Type B pancreatic cell (in vitro differentiated cells): ENCODE results near the gene FAM180A. TPM values are rescaled to one million over a fixed set of nuclear protein-coding genes. Genes with fewer than 3 reads are reported as not detected.

ENCODE experiments used
- DNase-seq: peaks from one replicate; pipeline ENCODE4 v3.0.0; 2021; ENCODE audit warnings: mixed read lengths; ENCODE audit not compliant: unreplicated experiment; ENCODE audit errors: extremely low spot score
- H3K27ac Mint-ChIP-seq: 2 replicates; pipeline ENCODE4 v1.8.0; 2021; ENCODE audit warnings: mild to moderate bottlenecking, mixed read lengths
- H3K27me3 Mint-ChIP-seq: 2 replicates; pipeline ENCODE4 v1.8.0; 2021; ENCODE audit warnings: mixed read lengths
- H3K36me3 Mint-ChIP-seq: 2 replicates; pipeline ENCODE4 v1.8.0; 2021; ENCODE audit warnings: mixed read lengths
- H3K4me1 Mint-ChIP-seq: one replicate; pipeline ENCODE4 v1.8.0; 2021; ENCODE audit warnings: mixed read lengths; ENCODE audit not compliant: unreplicated experiment
- H3K4me3 Mint-ChIP-seq: 2 replicates; pipeline ENCODE4 v1.8.0; 2021; ENCODE audit warnings: mild to moderate bottlenecking, mixed read lengths
- H3K9me3 Mint-ChIP-seq: 2 replicates; pipeline ENCODE4 v1.8.0; 2021; ENCODE audit warnings: mixed read lengths
- total RNA-seq: library from RNA; stranded (reverse); gene quantifications from 2 replicates; pipeline ENCODE4 v1.2.1, GENCODE V29; 2021; ENCODE audit warnings: low replicate concordance
- TF ChIP-seq, protein P1 (sequence below): fragments of 200-600 bp; sonication (generic); conservative IDR thresholded peaks from 2 replicates; pipeline ENCODE4 v1.5.0; 2021; ENCODE audit warnings: antibody characterized with exemption, mild to moderate bottlenecking

FAM180A gene
- total RNA-seq, 1 donor from 2014 or later, result not detected

DNA sequence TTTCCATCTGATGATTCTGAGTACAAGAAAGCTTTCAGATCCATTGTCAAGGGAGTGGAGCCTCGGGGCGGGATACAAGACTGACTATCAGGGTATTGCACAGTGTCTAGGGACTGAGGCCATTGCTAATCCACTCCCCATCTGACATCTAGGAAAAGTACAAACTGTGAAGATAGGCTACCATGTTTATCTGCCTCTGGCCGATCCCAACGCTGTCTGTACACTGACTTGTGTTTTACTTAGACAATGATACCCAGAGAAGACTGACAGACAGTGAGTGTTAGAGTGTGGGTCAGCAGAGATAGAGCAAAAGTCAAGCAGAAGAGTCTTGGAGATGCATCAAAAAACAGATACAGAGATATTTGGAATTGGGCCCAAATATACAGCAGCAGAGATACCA is 17.5 kb downstream of the FAM180A start:
- Mint-ChIP-seq H3K4me1 (peaks cover 15% of the 10 kb centered on the region), H3K9me3 (no peaks in the 10 kb centered on the region), H3K27me3 (peaks cover 3% of the 10 kb centered on the region), H3K36me3 (no peaks in the 10 kb centered on the region), H3K4me3 (no peak overlapping the region), H3K27ac (no peak overlapping the region)
- DNase-seq, result no peak
- TF ChIP-seq, protein P1, sequence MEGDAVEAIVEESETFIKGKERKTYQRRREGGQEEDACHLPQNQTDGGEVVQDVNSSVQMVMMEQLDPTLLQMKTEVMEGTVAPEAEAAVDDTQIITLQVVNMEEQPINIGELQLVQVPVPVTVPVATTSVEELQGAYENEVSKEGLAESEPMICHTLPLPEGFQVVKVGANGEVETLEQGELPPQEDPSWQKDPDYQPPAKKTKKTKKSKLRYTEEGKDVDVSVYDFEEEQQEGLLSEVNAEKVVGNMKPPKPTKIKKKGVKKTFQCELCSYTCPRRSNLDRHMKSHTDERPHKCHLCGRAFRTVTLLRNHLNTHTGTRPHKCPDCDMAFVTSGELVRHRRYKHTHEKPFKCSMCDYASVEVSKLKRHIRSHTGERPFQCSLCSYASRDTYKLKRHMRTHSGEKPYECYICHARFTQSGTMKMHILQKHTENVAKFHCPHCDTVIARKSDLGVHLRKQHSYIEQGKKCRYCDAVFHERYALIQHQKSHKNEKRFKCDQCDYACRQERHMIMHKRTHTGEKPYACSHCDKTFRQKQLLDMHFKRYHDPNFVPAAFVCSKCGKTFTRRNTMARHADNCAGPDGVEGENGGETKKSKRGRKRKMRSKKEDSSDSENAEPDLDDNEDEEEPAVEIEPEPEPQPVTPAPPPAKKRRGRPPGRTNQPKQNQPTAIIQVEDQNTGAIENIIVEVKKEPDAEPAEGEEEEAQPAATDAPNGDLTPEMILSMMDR, result no peak

DNA sequence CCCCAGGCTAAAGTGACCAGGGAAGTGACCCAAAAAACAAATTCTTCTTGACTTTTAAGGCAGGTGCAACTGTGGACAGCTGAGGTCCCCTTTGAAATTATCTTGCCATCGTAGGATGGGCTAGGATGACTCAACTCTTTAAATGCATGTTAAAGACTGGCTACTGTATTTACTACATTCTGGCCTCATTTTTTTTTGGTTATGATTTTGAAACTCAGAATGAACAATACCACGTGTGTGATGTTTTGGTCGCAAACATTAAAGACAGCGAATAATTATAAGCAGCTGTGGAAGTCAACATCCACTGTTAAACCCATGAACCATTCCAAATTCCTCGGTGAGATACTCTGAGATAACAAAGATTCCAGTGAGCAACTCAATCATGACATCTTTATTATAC is 19.4 kb downstream of the FAM180A start:
- Mint-ChIP-seq H3K27me3 (peaks cover 7% of the 10 kb centered on the region), H3K36me3 (no peaks in the 10 kb centered on the region), H3K4me3 (no peak overlapping the region), H3K9me3 (no peaks in the 10 kb centered on the region), H3K4me1 (peaks cover 19% of the 10 kb centered on the region), H3K27ac (no peak overlapping the region)
- no peak for DNase-seq
- TF ChIP-seq, protein P1, result no peak

DNA sequence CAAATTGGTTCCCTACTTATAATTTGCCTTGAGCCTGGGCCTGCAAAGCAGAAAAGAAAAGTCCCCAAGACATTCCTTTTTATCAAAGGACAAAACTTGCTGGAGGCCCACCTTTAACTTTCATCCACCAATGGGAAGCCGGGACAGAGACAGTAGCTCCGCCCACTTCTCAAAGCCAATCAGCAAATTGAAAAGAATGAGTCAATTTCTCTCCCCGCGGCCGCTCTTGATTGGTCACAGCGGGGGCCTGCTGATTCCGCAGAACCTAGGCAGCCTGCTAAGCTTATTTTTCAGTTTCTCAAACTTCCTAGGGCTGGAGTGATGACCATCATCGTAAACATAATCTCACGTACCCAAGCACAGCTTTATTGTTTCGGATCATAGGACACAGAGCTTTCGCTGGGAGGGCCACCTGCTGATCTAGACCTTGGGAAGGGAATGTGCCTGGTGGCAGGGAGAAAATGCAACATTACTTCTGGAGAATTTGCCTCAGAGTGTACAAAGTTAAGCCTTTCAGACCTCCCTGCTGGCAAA is 20.4 kb downstream of the FAM180A start, which contains the start of gene SLC13A4:
Gene SLC13A4 (minus strand): TSS at position 51 of the 534 bp plus-strand sequence. CDS start 690 bp downstream, outside the sequence.
- Mint-ChIP-seq H3K4me3 (peak within 1 kb of the TSS; percentile 25), H3K27me3 (peaks cover 10% of the 10 kb centered on the region), H3K4me1 (peaks cover 24% of the 10 kb centered on the region), H3K9me3 (no peaks in the 10 kb centered on the region), H3K27ac (no peak within 1 kb of the TSS), H3K36me3 (no peaks in the 10 kb centered on the region)
- TF ChIP-seq, protein P1, result no peak
- no peak for DNase-seq

DNA sequence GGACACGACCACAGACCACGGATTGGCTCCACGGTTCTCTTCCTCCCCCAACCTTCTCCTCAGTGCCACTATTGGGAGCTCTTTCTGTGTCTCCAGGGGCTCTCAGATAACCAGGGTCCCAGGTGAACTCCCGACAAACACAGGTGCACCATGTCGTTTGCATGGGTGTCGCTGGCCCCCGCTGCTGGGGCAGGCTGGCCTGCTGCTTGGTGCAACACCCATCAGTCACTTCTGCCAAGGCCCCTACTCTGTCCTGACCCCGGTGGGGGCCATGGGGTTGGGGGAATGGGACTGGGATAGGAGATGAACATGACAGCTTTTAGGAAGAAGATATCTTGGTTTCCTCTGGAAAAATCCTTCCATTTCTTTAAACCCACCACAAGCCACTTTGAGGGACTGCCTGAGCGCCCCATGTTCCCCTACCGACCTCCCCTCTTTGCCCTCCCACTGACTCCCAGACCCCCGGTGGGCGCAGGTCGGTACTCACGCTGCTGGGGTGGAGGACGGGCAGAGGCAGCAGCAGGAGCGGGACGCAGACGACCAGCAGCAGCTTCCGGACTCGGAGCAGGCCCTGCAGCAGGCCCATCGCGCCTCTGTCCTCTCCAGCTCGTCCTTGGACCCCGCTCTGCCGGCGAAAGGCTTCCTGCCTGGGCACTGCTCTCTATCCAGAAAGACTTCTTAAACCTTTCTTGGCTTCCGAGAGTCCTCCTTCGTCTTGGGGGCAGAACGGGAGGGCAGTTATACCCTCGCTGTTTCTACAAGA is 21.5 kb downstream of the FAM180A start:
- Mint-ChIP-seq H3K4me3 (no peak overlapping the region), H3K27me3 (peaks cover 10% of the 10 kb centered on the region), H3K36me3 (no peaks in the 10 kb centered on the region), H3K9me3 (no peaks in the 10 kb centered on the region), H3K4me1 (peaks cover 26% of the 10 kb centered on the region), H3K27ac (no peak overlapping the region)
- TF ChIP-seq, protein P1, result no peak
- no peak for DNase-seq

DNA sequence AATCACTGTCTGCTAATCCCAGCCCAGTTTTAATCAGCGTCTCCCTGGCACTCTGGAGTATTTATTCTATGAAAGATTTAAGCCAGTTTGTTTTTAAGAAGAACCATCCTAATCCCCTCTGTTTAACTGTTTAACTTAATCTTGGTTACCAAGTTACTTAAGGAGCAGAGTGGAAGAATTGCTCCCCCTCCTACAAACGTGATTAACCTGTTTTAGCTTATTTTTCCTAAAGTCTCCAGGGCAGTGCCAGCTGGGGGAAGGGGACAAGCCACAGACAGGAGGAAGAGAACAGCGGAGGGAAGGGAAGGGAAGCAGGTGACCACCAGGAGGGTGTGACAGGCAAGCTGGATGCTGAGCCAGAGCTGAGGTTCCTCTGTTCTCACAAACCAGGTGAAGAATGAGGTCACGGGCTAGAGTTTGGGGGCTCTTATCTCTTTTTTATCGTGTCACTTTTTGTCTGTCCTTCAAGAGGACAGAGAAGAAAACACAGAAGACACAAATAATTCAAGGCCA is 22.3 kb downstream of the FAM180A start:
- peaks cover 10% of the 10 kb centered on the region for H3K27me3 Mint-ChIP-seq
- peak overlapping the region; percentile 34 for H3K27ac Mint-ChIP-seq
- TF ChIP-seq, protein P1, result no peak
- peaks cover 26% of the 10 kb centered on the region for H3K4me1 Mint-ChIP-seq
- no peaks in the 10 kb centered on the region for H3K9me3 Mint-ChIP-seq
- no peak for DNase-seq
- no peaks in the 10 kb centered on the region for H3K36me3 Mint-ChIP-seq
- H3K4me3 Mint-ChIP-seq, result peak overlapping the region; percentile 41
